Skeletal muscle tissue (tissue), 4 donors: Measurements from ENCODE around the gene G2E3. TPM values are rescaled to one million over a fixed set of nuclear protein-coding genes. Genes with fewer than 3 reads are reported as not detected.
"Not testable (repeated sequence)": the region's sequence is repeated elsewhere in the genome, so short reads cannot be mapped to it uniquely, and the experiment has no call there.

Experiments
- H3K27ac ChIP-seq: one replicate; pipeline ENCODE4 v1.7.0; 2013; ENCODE audit warnings: mild to moderate bottlenecking, low read depth, low read length, inconsistent platforms
- H3K27me3 ChIP-seq, 3 donors: one replicate each; pipeline ENCODE4 v1.7.0; 2013; ENCODE audit warnings: low read length in 3 of 3; ENCODE audit not compliant: control insufficient read depth in 3 of 3, insufficient read depth in 3 of 3
- H3K36me3 ChIP-seq, 3 donors: one replicate each; pipeline ENCODE4 v1.7.0; 2013; ENCODE audit warnings: low read length in 3 of 3; ENCODE audit not compliant: control insufficient read depth in 3 of 3, insufficient read depth in 3 of 3
- H3K4me1 ChIP-seq, 3 donors: one replicate each; pipeline ENCODE4 v1.7.0; 2013; ENCODE audit warnings: low read length in 3 of 3, mild to moderate bottlenecking in 3 of 3; ENCODE audit not compliant: control insufficient read depth in 3 of 3, insufficient read depth in 3 of 3
- H3K4me3 ChIP-seq, 3 donors: one replicate each; pipeline ENCODE4 v1.7.0; 2013; ENCODE audit warnings: low read length in 3 of 3
- H3K9ac ChIP-seq, 3 donors: one replicate each; pipeline ENCODE4 v1.7.0; 2013; ENCODE audit warnings: low read length in 3 of 3, mild to moderate bottlenecking in 3 of 3, moderate library complexity in 2 of 3, low read depth in 1 of 3
- H3K9me3 ChIP-seq, 3 donors: one replicate each; pipeline ENCODE4 v1.7.0; 2013; ENCODE audit warnings: low read length in 3 of 3; ENCODE audit not compliant: control insufficient read depth in 3 of 3
- total RNA-seq: library from RNA; depleted of rRNA; stranded (reverse); fragments of >200 nt; gene quantifications from one replicate; pipeline ENCODE4 v1.2.3, GENCODE V29; 2014
- donor health status: Osteomylitis.

G2E3 gene
- total RNA-seq, 1 donor from 2014 or later: 9.9 TPM

DNA sequence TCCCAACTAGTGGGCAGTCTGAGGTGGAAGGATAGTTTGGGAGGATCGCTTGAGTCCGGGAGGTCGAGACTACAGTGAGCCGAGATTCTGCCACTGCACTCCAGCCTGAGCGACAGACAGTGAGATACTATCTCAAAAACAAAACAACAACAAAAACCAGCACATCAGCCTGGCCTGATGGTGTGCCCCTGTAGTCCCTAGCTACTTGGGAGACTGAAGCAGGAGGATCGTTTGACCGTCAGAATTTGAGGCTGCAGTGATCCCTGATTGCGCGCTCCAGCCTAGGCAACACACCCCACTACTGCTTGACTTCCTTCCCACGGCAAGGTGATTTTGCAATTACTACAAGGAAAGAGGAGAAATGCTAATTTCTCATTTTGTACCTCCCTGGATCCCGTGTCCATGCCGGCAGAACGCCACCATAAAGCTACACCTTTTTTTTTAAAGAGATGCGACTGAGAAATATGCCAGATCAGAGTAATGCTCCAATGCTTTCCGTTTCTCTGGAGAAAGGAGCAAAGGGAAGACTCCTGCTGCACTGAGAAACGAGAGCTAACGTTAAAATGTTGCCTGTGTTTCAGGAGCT, 62.5 kb downstream of the G2E3 start:
- peak overlapping the region; percentile 83 for H3K27ac ChIP-seq
- peak overlapping the region; percentile 78 to 96 (median 91) for H3K4me3 ChIP-seq
- H3K4me1 ChIP-seq: peaks cover 9 to 13% (median 10%) of the 10 kb centered on the region in 3 donors
- H3K9ac ChIP-seq: peak overlapping the region; percentile 95 to 99 (median 96)
- H3K36me3 ChIP-seq: no peaks in the 10 kb centered on the region
- H3K9me3 ChIP-seq: no peaks in the 10 kb centered on the region
- no peaks in the 10 kb centered on the region for H3K27me3 ChIP-seq

DNA sequence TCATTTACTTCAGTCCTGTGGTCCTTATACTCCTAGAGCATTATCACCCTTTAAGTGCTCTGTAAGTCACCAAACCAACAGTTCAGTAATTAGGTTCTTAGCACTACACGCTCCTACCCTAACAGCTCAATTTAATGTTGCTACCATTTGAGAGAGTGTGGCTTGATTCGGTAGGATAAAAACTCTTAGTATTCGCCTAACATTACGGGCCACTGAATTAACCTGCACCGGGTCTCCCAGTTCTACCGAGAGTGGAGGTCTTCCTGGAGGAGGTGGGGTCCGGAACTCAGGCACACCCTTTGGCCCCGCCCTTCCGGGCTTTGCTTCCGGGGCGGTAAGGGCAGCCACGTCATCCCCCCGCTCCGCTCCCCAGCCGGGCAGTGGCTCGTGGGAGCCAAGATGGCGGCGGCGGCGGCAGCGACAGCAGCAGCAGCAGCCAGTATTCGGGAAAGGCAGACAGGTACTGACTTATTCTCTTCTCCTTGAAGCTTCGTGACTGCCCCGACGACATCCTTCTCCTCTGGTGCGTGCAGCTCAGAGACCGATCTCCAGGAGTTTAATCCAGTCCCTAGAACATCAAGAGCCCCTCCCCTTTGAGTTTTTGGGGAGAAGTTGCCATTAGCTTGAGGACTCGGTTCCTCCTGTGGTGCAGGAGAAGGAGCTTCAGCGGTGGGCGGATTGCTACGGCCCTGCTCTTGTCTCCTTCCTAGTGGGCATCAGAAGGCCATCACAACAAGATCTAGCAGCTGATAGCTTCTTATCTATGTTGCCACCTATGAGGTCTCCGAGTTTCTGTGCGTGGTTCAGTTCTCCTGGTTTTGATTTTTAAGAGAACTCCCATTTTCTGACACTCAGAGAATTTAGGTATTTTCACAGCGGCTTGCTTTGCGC, 63.2 kb downstream of the G2E3 start, which contains the start of gene SCFD1:
Gene SCFD1 (plus strand): TSS at position 380 of the 891 bp plus-strand sequence. CDS start 20 bp downstream, at position 400.
- Histone ChIP-seq H3K4me3 (peak within 1 kb of the TSS; percentile 78 to 96 (median 91)), H3K9me3 (no peaks in the 10 kb centered on the region), H3K27me3 (no peaks in the 10 kb centered on the region), H3K9ac (peak within 1 kb of the TSS; percentile 95 to 99 (median 96)), H3K4me1 (peaks cover 9 to 16% (median 10%) of the 10 kb centered on the region in 3 donors), H3K27ac (peak within 1 kb of the TSS; percentile 83), H3K36me3 (no peaks in the 10 kb centered on the region)

DNA sequence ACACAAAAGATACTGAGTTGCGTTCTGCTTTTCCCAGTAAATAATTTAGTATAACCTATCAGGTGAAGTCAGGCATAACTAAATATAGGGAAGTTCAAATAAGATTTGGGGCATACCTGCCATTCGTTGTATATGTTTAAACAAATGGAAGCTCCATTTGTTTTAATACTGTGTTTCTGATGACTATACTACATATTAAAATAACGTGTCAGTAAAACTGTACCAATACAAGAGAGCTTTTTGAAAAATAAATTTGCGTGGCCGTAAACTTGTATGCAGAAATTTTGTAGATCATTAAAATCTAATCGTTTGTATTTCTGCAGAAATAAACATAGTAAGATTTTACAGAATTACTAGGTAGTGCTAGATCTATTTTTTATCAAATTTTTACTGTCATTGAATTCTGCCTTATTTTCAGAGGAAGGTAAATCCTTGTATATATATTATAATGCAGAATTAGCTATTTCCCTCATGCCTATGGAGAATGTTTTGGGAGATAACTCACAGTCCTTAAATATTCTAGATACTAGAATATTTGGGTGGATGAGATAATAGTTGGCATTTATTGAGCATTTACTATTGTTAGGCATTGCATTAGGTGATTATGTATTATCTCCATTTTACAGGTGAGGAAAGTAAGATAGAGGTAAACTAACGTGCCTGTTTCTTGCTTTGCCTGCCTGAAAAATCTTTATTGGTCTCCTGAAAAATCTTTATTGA, 64.6 kb downstream of the G2E3 start:
- H3K27ac ChIP-seq: no peak overlapping the region
- peak overlapping the region in 1 of 3 donors; percentile 95 for H3K9ac ChIP-seq
- H3K27me3 ChIP-seq: no peaks in the 10 kb centered on the region
- H3K4me3 ChIP-seq: peak overlapping the region in 2 of 3 donors; percentile 78 to 96
- H3K9me3 ChIP-seq: no peaks in the 10 kb centered on the region
- H3K36me3 ChIP-seq: no peaks in the 10 kb centered on the region
- H3K4me1 ChIP-seq: peaks cover 9 to 16% (median 10%) of the 10 kb centered on the region in 3 donors

DNA sequence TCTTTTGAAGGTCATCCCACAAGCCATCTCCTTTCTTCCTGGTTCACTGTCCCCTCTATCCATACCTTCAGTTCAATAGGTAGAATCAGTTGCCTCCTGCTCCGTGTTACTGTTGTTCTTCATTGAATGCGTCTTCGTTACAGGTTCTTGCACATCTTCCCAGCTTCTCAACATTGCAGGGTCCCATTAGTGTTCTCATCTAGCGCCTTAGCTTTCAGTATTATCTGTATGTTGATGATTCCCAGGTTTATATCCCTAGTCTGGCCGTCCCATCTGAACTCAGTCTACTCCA, 65.1 kb downstream of the G2E3 start:
- H3K4me3 ChIP-seq: no peak overlapping the region
- H3K9me3 ChIP-seq: no peaks in the 10 kb centered on the region
- no peaks in the 10 kb centered on the region for H3K27me3 ChIP-seq
- H3K9ac ChIP-seq: no peak overlapping the region
- no peaks in the 10 kb centered on the region for H3K36me3 ChIP-seq
- H3K4me1 ChIP-seq: peaks cover 9 to 16% (median 10%) of the 10 kb centered on the region in 3 donors
- no peak overlapping the region for H3K27ac ChIP-seq

DNA sequence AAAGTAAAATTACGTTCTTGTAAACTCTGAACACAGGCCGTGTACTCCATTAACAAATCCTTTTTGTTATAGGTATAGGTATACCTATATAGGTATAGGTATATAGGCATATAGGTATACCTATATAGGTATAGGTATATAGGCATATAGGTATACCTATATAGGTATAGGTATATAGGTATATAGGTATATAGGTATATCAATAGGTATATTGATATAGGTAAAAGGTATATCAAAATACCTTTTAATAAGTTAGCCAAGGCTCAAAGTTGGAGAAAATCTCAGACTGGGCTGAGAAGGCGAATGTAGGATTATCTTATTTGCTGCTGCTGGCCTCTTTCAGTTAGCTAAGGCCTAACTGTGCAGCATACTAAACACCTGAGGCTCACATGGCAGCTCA, 66.6 kb downstream of the G2E3 start:
- peaks cover 0 to under 1% (median 0%) of the 10 kb centered on the region in 3 donors for H3K36me3 ChIP-seq
- H3K4me1 ChIP-seq: peaks cover 9 to 16% (median 10%) of the 10 kb centered on the region in 3 donors
- no peaks in the 10 kb centered on the region for H3K9me3 ChIP-seq
- no peak overlapping the region for H3K4me3 ChIP-seq
- no peak overlapping the region for H3K27ac ChIP-seq
- H3K9ac ChIP-seq: no peak overlapping the region
- no peaks in the 10 kb centered on the region for H3K27me3 ChIP-seq

GRCh38 chr14:30629432-30629831, 70.5 kb downstream of the G2E3 start:
- H3K27me3 ChIP-seq, H3K9ac ChIP-seq, H3K9me3 ChIP-seq, H3K27ac ChIP-seq, H3K4me3 ChIP-seq, H3K4me1 ChIP-seq: not testable (repeated sequence)
- H3K36me3 ChIP-seq: peaks cover 1 to 12% (median 10%) of the 10 kb centered on the region in 3 donors

DNA sequence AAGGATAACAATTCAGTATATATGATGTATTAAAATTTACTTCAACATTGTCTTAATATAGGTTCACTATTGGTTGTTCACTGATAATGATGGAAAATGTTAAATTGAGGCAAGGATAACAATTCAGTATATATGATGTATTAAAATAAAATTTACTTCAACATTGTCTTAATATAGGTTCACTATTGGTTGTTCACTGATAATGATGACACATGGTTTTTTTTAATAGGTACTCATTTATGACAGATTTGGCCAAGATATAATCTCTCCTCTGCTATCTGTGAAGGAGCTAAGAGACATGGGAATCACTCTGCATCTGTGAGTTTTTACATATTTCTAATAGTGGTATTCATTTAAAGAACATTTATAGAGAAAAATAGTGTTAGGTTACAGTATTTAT, 71.3 kb downstream of the G2E3 start:
- H3K36me3 ChIP-seq: peaks cover 3 to 19% (median 17%) of the 10 kb centered on the region in 3 donors
- H3K4me1 ChIP-seq: peaks cover 3 to 9% (median 5%) of the 10 kb centered on the region in 3 donors
- no peaks in the 10 kb centered on the region for H3K27me3 ChIP-seq
- H3K9ac ChIP-seq: no peak overlapping the region
- H3K9me3 ChIP-seq: no peaks in the 10 kb centered on the region
- H3K4me3 ChIP-seq: no peak overlapping the region
- H3K27ac ChIP-seq: no peak overlapping the region

GRCh38 chr14:30632730-30633129, 73.8 kb downstream of the G2E3 start:
- Histone ChIP-seq H3K9me3 (no peaks in the 10 kb centered on the region), H3K27ac (no peak overlapping the region), H3K4me3 (no peak overlapping the region), H3K4me1 (no peaks in the 10 kb centered on the region), H3K36me3 (peaks cover 3 to 23% (median 19%) of the 10 kb centered on the region in 3 donors), H3K27me3 (no peaks in the 10 kb centered on the region), H3K9ac (no peak overlapping the region)

GRCh38 chr14:30638926-30639325, 80.0 kb downstream of the G2E3 start:
- no peak overlapping the region for H3K27ac ChIP-seq
- no peaks in the 10 kb centered on the region for H3K9me3 ChIP-seq
- H3K27me3 ChIP-seq: no peaks in the 10 kb centered on the region
- no peak overlapping the region for H3K9ac ChIP-seq
- no peaks in the 10 kb centered on the region for H3K4me1 ChIP-seq
- no peak overlapping the region for H3K4me3 ChIP-seq
- peaks cover 3 to 26% (median 23%) of the 10 kb centered on the region in 3 donors for H3K36me3 ChIP-seq
